ENCODE measurements around the gene SH2B2. TPM values are rescaled to one million over a fixed set of nuclear protein-coding genes. Genes with fewer than 3 reads are reported as not detected.
A peak's percentile ranks its signal among the peaks of the same experiment; 100 is the strongest.

SH2B2 gene
- total RNA-seq, 2 donors from 2014 or later, result 2.4 to 4.9 TPM

DNA sequence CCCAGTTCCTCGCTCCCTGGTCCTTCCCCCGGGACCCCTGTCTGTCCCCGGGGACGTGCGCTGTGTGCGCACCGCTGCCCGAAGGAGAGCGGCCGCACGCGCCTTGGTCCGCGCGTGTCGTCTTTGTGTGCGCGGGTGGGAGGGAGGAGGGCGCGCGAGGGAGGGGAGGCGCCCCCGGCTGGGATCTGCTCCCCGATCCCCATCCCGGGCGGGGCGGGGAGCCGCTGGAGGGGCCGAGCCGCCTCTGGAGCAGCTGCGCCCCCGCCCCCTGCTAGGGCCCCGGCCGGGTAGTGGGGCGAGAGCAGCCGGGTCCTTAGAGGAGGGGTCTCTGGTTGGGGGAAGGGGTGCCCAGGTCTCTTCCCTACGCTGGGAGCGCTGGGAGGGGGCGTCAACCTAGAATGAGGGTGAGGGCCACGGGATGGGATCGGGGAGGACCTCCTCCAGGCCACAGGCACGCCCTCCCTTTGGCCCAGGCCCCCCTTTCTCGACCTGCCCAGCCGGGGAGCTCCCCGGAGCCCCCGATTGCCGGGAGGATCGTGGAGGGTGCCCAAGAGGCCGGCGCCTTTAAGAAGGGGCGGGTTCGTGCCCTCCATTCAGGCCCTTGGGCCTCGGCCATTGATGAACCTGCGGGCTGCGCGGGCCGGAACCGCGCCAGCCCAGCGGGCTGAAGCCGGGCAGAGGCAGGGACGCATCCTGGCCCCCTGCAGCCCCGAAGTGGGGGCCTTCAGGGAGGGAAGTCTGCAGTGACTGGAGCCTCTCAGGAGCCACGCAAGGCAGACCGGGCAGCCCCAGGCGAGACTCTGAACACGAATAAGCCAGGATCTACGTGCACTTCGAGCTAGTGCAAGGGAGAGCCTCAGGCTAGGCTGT is 678 bp downstream of the SH2B2 start:
- Mint-ChIP-seq H3K27ac (no peak overlapping the region), H3K4me3 (peak overlapping the region; percentile 74), H3K27me3 (peaks cover 0 to 5% of the 10 kb centered on the region in 2 donors), H3K9me3 (no peaks in the 10 kb centered on the region), H3K4me1 (ENCODE audit: low read depth in 2 of 2) (peaks cover 0 to 15% of the 10 kb centered on the region in 2 donors), H3K36me3 (no peaks in the 10 kb centered on the region)
- no peak for DNase-seq (ENCODE audit: low spot score)
- ATAC-seq, result peak; percentile 30 to 43

DNA sequence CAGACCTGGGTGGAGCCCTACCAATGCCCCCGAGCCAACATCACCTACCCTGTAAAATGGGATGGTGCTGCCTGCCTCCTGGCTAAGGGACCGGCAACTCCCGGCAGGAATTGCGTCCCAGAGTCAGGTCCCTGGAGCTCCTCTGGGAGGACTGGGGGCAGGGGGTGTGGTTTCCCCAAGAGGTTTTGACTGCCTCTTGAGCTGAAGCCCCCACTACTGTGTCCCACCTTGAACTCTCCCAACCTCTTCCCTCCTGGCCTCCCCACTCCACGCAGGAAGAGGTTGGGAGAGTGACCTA is 1.3 kb downstream of the SH2B2 start:
- peaks cover 0 to 5% of the 10 kb centered on the region in 2 donors for H3K27me3 Mint-ChIP-seq
- H3K9me3 Mint-ChIP-seq, result no peaks in the 10 kb centered on the region
- H3K4me3 Mint-ChIP-seq, result no peak overlapping the region
- no peak overlapping the region for H3K27ac Mint-ChIP-seq
- ATAC-seq, result no peak
- peaks cover 0 to 15% of the 10 kb centered on the region in 2 donors for H3K4me1 Mint-ChIP-seq (ENCODE audit: low read depth in 2 of 2)
- no peaks in the 10 kb centered on the region for H3K36me3 Mint-ChIP-seq
- DNase-seq (ENCODE audit: low spot score), result no peak

DNA sequence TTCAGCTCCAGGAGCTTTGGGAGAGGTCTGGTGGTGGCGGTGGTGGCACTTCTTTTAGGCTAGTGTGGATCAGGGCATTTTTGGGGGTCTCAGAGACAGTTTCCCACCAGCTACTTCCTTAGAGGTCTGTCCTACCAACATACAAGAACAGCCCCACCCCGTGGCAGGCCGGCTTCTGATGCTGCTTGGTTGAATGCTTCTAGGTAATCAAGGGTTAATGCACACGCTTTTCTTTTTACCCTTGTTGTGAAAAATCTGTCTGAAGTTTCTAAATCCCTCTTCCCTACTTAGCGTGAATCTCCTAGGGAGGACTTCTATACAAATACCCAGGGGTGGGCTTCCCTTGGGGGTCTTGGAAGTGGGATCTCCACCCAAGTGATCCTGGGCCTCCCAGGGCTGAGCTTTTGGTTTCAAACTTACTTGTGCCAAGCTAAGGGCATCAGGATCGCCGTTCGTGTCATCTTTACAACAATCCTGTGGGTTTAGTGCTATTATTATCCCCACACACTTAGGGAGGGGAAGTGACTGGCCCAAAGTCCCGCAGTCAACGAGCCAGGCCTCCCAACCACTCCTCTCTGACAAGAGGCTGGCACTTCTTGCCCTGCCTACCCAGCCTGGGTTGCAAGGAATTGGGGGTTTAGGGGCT is 1.7 kb downstream of the SH2B2 start:
- ATAC-seq (no peak), DNase-seq (ENCODE audit: low spot score) (no peak)
- Mint-ChIP-seq H3K36me3 (no peaks in the 10 kb centered on the region), H3K9me3 (no peaks in the 10 kb centered on the region), H3K4me3 (peak overlapping the region; percentile 39), H3K27me3 (peaks cover 0 to 5% of the 10 kb centered on the region in 2 donors), H3K4me1 (ENCODE audit: low read depth in 2 of 2) (peaks cover 0 to 15% of the 10 kb centered on the region in 2 donors), H3K27ac (no peak overlapping the region)

DNA sequence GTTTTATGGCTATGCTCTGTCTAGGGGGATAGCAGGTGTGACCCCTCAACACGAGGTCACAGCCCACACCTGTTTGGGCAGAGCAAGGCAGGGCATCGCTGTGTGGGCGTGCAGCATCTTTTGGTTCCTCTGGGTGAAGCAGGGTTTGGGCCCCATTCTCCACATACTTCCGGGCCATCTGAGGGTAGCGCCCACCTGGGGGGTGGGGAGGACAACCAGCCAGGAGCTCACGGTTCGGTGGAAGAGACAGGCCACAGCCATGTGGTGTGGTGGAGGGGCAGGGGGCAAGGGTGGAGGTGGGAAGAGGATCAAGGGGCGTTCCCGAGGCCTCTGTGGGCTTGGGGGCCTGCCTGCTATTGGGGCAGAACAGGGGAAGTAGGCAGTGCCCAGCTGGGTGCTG is 2.4 kb downstream of the SH2B2 start:
- H3K9me3 Mint-ChIP-seq, result no peaks in the 10 kb centered on the region
- no peak overlapping the region for H3K4me3 Mint-ChIP-seq
- H3K27me3 Mint-ChIP-seq, result peaks cover 0 to 5% of the 10 kb centered on the region in 2 donors
- H3K36me3 Mint-ChIP-seq, result no peaks in the 10 kb centered on the region
- H3K27ac Mint-ChIP-seq, result no peak overlapping the region
- DNase-seq (ENCODE audit: low spot score), result no peak
- no peak for ATAC-seq
- peaks cover 0 to 15% of the 10 kb centered on the region in 2 donors for H3K4me1 Mint-ChIP-seq (ENCODE audit: low read depth in 2 of 2)

DNA sequence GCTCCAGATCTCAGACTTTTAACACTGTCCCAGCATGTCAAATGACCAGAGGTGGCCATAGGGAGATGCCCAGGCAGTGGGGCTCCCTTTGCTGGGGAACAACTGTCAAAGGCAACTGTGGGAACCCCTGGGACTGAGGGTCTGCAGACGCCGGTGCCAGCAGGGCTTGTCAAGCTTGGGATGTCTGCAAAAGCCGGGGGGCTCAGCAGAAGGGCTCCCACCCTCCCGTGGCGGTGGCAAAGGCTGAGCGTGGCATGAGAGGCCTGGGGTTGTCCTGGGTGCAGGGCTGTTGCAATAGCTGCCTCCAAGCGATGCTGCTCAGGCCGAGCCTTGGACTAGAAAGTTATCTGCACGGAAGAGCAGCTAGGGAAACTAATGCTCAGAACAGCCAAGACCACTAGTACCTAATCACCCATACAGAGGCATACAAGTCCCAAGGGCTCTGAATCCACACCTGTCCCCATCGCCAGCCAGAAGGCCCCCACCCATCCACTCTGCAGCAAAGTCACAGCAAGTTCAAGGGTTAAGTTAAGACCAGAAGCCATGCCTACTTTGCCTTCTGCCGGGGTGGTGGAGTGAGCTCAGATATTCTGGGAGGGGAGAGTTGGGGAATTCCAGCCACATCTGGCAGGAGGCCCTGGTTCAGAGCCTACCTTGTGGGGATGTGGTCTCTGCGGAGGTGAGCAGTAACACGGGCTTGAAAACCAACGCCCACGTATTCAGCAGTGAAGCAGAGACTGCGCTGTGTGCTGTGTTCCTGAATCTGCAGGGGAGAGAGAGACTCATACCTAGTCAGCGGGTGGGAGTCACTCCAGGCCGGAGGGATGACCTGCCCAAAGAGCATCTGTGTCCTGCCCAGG is 4.6 kb downstream of the SH2B2 start:
- Mint-ChIP-seq H3K27ac (no peak overlapping the region), H3K9me3 (no peaks in the 10 kb centered on the region), H3K36me3 (no peaks in the 10 kb centered on the region), H3K4me1 (ENCODE audit: low read depth in 2 of 2) (peaks cover 0 to 3% of the 10 kb centered on the region in 2 donors), H3K4me3 (no peak overlapping the region), H3K27me3 (peaks cover 0 to 5% of the 10 kb centered on the region in 2 donors)
- no peak for DNase-seq (ENCODE audit: low spot score)
- no peak for ATAC-seq

DNA sequence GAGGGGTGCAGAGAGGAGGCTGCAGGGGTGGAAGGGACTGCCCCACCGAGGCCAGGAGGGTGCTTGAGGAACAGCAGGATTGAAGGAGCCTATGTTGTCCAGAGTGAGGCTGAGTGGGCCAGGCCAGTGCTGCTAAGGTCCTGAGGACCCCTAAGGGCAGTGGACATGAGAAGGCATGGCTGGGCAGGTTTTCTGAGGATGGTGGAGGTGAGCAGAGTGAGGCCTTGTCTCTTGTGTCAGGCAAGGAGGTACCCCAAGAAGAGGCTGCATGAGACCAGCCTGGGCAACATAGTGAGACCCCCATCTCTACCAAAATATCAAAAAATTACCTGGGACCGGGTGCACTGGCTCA is 5.2 kb downstream of the SH2B2 start:
- H3K36me3 Mint-ChIP-seq, result no peaks in the 10 kb centered on the region
- ATAC-seq (no peak), DNase-seq (ENCODE audit: low spot score) (no peak)
- no peak overlapping the region for H3K4me3 Mint-ChIP-seq
- peaks cover 0 to 3% of the 10 kb centered on the region in 2 donors for H3K4me1 Mint-ChIP-seq (ENCODE audit: low read depth in 2 of 2)
- H3K27ac Mint-ChIP-seq, result no peak overlapping the region
- H3K9me3 Mint-ChIP-seq, result no peaks in the 10 kb centered on the region
- H3K27me3 Mint-ChIP-seq, result peaks cover 0 to 5% of the 10 kb centered on the region in 2 donors

DNA sequence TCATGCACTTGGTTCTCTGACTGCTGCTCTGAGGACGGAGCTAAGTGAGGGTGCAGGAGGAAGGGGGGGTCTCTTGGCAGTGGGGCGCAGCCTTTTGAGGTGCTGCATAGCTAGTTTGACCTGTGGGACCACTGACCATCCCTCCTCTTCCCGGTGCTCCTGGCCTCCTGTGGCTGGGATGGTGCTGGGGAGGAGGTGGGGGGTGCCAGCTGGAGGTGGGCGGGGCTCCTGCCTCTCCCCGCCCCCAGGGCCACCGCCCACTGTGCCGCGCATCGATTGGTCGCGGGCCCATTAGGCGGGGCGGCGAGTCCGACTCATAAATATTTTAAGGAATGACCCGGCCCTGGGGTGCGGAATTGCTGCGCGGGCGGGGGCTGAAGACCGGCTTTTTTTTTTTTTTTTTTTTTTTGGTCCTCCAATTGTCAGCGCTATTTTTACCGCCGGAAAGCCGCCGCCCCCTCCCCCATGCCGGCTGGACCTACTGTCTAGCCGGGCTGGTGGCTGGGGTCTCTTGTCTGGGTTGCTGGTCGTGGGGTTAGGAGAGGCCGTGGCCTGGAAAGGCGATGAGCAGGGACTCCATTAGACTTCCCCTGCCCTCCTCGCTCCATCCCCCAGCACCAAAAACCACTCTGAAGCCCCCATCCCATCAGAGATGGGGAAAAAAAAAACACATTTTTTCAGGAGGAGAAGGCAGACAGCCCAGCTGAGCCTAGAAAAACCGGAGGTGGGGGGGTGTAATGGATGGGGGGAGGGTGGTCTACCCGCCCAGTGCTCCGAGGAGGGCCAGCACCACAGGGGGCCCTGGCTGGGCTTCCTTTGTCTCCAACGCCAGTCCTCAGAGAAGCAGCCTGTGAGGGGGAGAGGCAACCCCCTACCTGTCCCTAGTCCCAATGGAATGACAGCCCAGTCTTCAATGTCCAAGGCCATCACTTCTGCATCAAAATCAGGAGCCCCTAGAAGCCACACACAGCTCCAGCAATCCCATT is 6.4 kb downstream of the SH2B2 start:
- ATAC-seq, result no peak
- Mint-ChIP-seq H3K4me3 (no peak overlapping the region), H3K4me1 (ENCODE audit: low read depth in 2 of 2) (peaks cover 0 to 3% of the 10 kb centered on the region in 2 donors), H3K27ac (no peak overlapping the region), H3K27me3 (peaks cover 0 to 5% of the 10 kb centered on the region in 2 donors), H3K36me3 (no peaks in the 10 kb centered on the region), H3K9me3 (no peaks in the 10 kb centered on the region)
- DNase-seq (ENCODE audit: low spot score), result no peak

DNA sequence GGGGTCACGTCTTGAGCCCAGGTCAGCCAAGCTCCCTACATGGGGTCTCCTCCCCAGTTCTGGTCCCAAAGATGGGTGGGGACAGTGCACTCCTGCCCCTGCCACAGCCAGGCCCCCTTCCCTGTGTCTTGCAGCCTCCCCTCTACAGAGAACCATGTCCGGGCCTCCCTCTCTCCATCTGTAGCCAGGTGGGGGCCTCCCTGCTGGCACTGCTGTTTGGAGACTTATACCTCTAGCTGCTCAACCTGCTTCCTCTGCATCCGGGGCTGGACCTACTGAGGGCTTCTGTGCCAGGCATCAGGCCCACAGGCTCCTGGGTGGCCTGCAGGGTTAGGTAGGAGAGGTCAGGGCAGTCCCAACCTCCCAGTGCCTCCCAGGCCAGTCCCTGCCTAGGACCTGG is 7.9 kb downstream of the SH2B2 start:
- Mint-ChIP-seq H3K4me3 (no peak overlapping the region), H3K36me3 (no peaks in the 10 kb centered on the region), H3K27ac (no peak overlapping the region), H3K9me3 (no peaks in the 10 kb centered on the region), H3K27me3 (peaks cover 0 to 5% of the 10 kb centered on the region in 2 donors), H3K4me1 (ENCODE audit: low read depth in 2 of 2) (no peaks in the 10 kb centered on the region)
- DNase-seq (ENCODE audit: low spot score) (no peak), ATAC-seq (peak in 1 of 2 donors; percentile 17)

DNA sequence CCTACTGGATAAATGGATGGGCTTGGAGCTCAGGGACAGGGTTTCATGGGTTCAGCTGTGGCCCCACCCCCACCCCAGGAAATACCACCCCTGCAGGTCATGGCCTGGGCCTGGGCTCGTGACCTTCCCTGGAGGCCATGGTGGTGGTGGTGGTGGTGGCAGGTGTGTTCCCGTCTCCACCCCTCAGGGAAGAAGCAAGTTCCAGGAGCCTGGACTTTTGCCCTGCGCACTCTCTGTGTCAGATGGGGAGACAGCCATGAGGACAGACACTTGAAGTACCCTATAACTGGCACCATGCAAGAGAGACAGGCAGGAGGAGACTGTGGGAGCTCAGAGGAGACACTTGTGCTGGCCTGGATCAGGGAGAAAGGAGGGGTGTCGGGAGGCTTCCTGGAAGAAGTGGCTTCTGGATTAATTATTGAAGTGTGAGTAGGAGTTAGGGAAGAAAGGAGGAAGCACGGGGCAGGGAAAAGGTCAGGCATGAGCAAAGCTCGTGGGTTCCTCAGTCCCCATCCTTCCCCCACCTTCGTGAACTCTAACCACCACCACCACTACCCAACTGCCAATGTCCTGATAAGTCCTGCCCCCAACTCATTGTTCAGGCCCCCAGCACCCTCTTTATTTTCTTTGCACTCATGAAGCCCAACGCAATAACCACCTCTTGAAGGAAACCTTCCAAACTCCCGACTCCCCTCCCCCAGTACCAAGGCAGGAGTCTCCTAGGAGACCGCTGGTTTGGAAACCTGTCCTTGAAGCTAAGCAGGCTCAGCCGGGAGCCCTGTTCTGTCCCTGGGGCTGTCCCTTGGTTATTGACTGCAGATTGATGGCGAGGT is 8.9 kb downstream of the SH2B2 start:
- H3K27me3 Mint-ChIP-seq, result peaks cover 0 to 5% of the 10 kb centered on the region in 2 donors
- H3K4me1 Mint-ChIP-seq (ENCODE audit: low read depth in 2 of 2), result no peaks in the 10 kb centered on the region
- no peak overlapping the region for H3K27ac Mint-ChIP-seq
- no peaks in the 10 kb centered on the region for H3K36me3 Mint-ChIP-seq
- ATAC-seq (peak in 1 of 2 donors; percentile 3), DNase-seq (ENCODE audit: low spot score) (no peak)
- no peaks in the 10 kb centered on the region for H3K9me3 Mint-ChIP-seq
- no peak overlapping the region for H3K4me3 Mint-ChIP-seq

DNA sequence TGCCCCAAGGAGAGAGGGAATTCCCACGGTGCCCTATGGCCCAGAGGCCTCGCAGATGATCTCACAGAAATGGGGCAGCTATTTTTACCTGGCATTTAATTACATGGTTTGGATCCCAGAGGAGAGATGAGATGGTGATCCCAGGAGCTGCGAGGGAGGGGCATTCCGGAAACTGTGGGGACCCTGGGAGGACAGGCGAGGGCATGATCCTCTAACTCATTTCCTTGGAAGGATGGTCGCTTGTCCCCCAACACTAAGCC is 9.4 kb downstream of the SH2B2 start:
- H3K4me1 Mint-ChIP-seq (ENCODE audit: low read depth in 2 of 2), result no peaks in the 10 kb centered on the region
- DNase-seq (ENCODE audit: low spot score), result no peak
- no peaks in the 10 kb centered on the region for H3K36me3 Mint-ChIP-seq
- H3K27me3 Mint-ChIP-seq, result peaks cover 0 to 5% of the 10 kb centered on the region in 2 donors
- H3K9me3 Mint-ChIP-seq, result no peaks in the 10 kb centered on the region
- ATAC-seq, result no peak
- H3K27ac Mint-ChIP-seq, result no peak overlapping the region
- H3K4me3 Mint-ChIP-seq, result no peak overlapping the region

DNA sequence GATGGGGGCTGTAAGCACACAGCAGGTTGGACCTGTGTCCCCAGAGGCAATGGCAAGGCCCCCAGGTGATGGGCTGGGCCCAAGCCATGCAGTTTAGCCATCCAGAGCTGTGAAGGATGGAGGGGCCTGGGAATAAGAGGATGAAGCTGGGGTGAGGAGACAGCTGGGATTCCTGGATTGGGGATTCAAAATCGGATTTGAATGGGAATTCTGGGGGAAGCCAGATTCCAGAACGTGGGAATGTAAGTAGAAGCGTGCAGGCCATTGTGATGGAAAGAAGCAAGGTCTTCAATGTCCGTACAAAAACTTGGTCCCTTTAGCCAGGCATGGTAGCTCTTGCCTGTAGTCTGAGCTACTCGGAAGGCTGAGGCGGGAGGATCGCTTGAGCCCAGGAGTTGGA is 9.8 kb downstream of the SH2B2 start:
- Mint-ChIP-seq H3K4me1 (ENCODE audit: low read depth in 2 of 2) (no peaks in the 10 kb centered on the region), H3K27me3 (peaks cover 0 to 2% of the 10 kb centered on the region in 2 donors), H3K27ac (no peak overlapping the region), H3K36me3 (no peaks in the 10 kb centered on the region), H3K4me3 (no peak overlapping the region), H3K9me3 (no peaks in the 10 kb centered on the region)
- ATAC-seq, result no peak
- no peak for DNase-seq (ENCODE audit: low spot score)

DNA sequence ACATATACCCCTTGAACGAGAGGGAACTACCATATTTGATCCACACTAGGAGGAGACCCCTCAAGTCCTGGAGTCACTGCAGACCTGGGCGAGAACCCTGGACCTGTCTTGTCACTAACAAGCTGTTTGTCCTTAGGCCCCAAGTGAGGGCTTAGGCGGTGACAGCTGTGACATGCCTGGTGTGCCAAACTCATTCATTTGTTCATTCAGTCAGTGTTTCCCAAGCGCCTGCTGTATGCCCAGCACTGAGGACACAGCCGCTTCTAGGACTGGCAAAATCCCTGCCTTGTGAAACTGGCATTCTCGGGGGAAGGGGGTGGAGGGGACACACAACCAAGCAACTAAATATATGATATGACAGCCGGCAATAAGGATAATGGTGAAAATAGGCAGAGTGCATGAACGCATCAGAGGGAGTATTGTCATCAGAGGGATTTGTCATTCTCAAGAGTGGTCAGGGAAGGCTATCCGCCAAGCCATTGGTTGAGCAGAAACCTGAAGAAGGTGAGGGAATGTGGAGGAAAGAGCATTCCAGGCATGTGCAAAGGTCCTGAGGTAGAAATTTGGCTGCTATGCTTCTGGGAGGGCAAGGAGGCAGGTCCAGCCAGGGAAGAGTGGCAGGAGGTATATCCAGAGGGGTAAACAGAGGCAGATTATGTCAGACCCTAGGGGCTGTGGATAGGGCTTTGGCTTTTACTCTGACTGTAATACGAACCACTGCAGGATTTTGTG is 11.0 kb downstream of the SH2B2 start:
- Mint-ChIP-seq H3K36me3 (no peaks in the 10 kb centered on the region), H3K9me3 (no peaks in the 10 kb centered on the region), H3K4me1 (ENCODE audit: low read depth in 2 of 2) (no peaks in the 10 kb centered on the region), H3K27me3 (no peaks in the 10 kb centered on the region), H3K4me3 (no peak overlapping the region), H3K27ac (no peak overlapping the region)
- no peak for DNase-seq (ENCODE audit: low spot score)
- no peak for ATAC-seq

All from natural killer cell treated with Interleukin-12 subunit alpha and Interleukin-12 subunit beta and Interleukin-15 and Interleukin-18, amount 100 ng/mL, for 72 hours (primary cell).